DOHH2 (cell line): ENCODE data around the gene RASL12.

Source experiments
- H3F3A ChIP-seq: fragments of 200-600 bp; sonication (generic), shearing (Covaris generic); 2 replicates; pipeline ENCODE4 v1.6.0; 2016; ENCODE audit warnings: antibody characterized with exemption, mild to moderate bottlenecking; ENCODE audit not compliant: control insufficient read depth, insufficient read depth
- H3K27ac ChIP-seq: fragments of 200-600 bp; sonication (generic); 2 replicates; pipeline ENCODE4 v1.5.1; 2014; ENCODE audit warnings: low read depth, mild to moderate bottlenecking, low read length, moderate library complexity
- H3K27me3 ChIP-seq: fragments of 200-600 bp; sonication (generic); 2 replicates; pipeline ENCODE4 v1.6.1; 2014; ENCODE audit warnings: mild to moderate bottlenecking, low read length, mixed read lengths; ENCODE audit not compliant: control insufficient read depth
- H3K36me3 ChIP-seq: fragments of 200-600 bp; sonication (generic); 2 replicates; pipeline ENCODE4 v1.6.1; 2014; ENCODE audit warnings: mild to moderate bottlenecking, low read length, moderate library complexity, mixed read lengths; ENCODE audit not compliant: control insufficient read depth
- H3K4me1 ChIP-seq: fragments of 200-600 bp; sonication (generic); 2 replicates; pipeline ENCODE4 v1.6.1; 2014; ENCODE audit warnings: mild to moderate bottlenecking, low read length, mixed read lengths; ENCODE audit not compliant: control insufficient read depth
- H3K4me2 ChIP-seq: fragments of 200-600 bp; sonication (generic); 2 replicates; pipeline ENCODE4 v1.6.0; 2014; ENCODE audit warnings: mild to moderate bottlenecking, low read length, moderate library complexity
- H3K4me3 ChIP-seq: fragments of 200-600 bp; sonication (generic); 2 replicates; pipeline ENCODE4 v1.5.1; 2014; ENCODE audit warnings: mild to moderate bottlenecking, low read length, mixed read lengths
- H3K79me2 ChIP-seq: fragments of 200-600 bp; sonication (generic); 2 replicates; pipeline ENCODE4 v1.6.1; 2014; ENCODE audit warnings: mild to moderate bottlenecking, low read length, mixed read lengths; ENCODE audit not compliant: control insufficient read depth
- H3K9me2 ChIP-seq: fragments of 200-600 bp; sonication (generic); replicated peaks from 2 replicates; pipeline ENCODE4 v1.6.1; 2014; ENCODE audit warnings: mild to moderate bottlenecking, low read length, mixed read lengths; ENCODE audit not compliant: control insufficient read depth
- H3K9me3 ChIP-seq: fragments of 200-600 bp; sonication (generic); 2 replicates; pipeline ENCODE4 v1.6.1; 2014; ENCODE audit warnings: antibody characterized with exemption, low read length, mixed read lengths; ENCODE audit not compliant: control insufficient read depth, insufficient read depth
- H4K20me1 ChIP-seq: fragments of 200-600 bp; sonication (generic); 2 replicates; pipeline ENCODE4 v1.6.0; 2014; ENCODE audit warnings: low read depth, mild to moderate bottlenecking, antibody characterized with exemption, low read length, moderate library complexity; ENCODE audit not compliant: control insufficient read depth, insufficient read depth
- CTCF ChIP-seq: fragments of 200-600 bp; sonication (generic); IDR thresholded peaks from one replicate; pipeline ENCODE4 v1.5.1; 2014; ENCODE audit warnings: antibody characterized with exemption, mild to moderate bottlenecking, low read depth, low read length; ENCODE audit not compliant: poor library complexity, severe bottlenecking
- EZH2phosphoT487 ChIP-seq: fragments of 200-600 bp; sonication (generic); IDR thresholded peaks from 2 replicates; pipeline ENCODE4 v1.6.1; 2017; ENCODE audit warnings: borderline replicate concordance, mild to moderate bottlenecking, antibody characterized with exemption, low read length, moderate library complexity, mixed read lengths

The RASL12 gene

DNA sequence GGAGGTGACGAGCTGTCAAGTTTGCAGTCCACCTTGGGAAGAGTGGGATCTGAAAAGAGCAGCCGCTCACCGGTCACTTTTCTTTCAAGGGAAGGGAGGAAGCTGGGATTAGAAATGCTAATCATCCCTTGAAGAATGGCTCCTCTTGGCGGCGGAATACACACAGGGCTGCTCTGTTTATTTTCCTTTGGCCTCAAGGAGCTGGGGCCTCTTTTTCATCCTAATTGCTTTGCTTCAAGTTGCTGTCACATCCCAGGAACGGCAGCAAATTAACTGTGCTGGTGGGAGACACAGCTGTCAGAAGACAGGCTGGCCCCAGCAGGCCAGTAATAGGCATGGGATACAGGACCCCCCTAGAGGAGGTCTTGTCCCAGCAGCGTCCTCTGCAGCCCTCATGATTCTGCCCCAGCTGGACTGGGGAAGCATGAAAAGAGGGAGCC, 15.5 kb upstream of the RASL12 start:
- Histone ChIP-seq H3K4me3 (no peak overlapping the region), H3K4me2 (no peak overlapping the region), H3K79me2 (no peaks in the 10 kb centered on the region), H3K27ac (no peak overlapping the region), H3K9me3 (no peaks in the 10 kb centered on the region), H3K27me3 (peaks cover 59% of the 10 kb centered on the region), H3K9me2 (no peaks in the 10 kb centered on the region), H3K36me3 (no peaks in the 10 kb centered on the region), H4K20me1 (no peaks in the 10 kb centered on the region), H3F3A (no peaks in the 10 kb centered on the region), H3K4me1 (no peaks in the 10 kb centered on the region)
- TF ChIP-seq EZH2phosphoT487 (no peak), CTCF (no peak)

GRCh38 chr15:65082303-65082953, 14.6 kb upstream of the RASL12 start:
- no peaks in the 10 kb centered on the region for H3F3A ChIP-seq
- no peaks in the 10 kb centered on the region for H3K36me3 ChIP-seq
- no peaks in the 10 kb centered on the region for H3K4me1 ChIP-seq
- no peaks in the 10 kb centered on the region for H3K9me3 ChIP-seq
- TF ChIP-seq EZH2phosphoT487 (no peak), CTCF (no peak)
- H3K9me2 ChIP-seq, result no peaks in the 10 kb centered on the region
- H3K27me3 ChIP-seq, result peaks cover 59% of the 10 kb centered on the region
- no peak overlapping the region for H3K27ac ChIP-seq
- no peaks in the 10 kb centered on the region for H4K20me1 ChIP-seq
- H3K4me3 ChIP-seq, result no peak overlapping the region
- H3K79me2 ChIP-seq, result no peaks in the 10 kb centered on the region
- H3K4me2 ChIP-seq, result no peak overlapping the region

- H3K36me3 ChIP-seq, result no peaks in the 10 kb centered on the region
- no peaks in the 10 kb centered on the region for H3K9me2 ChIP-seq
- H3F3A ChIP-seq, result no peaks in the 10 kb centered on the region
- H3K4me1 ChIP-seq, result no peaks in the 10 kb centered on the region
- H3K4me3 ChIP-seq, result no peak overlapping the region
- no peak overlapping the region for H3K4me2 ChIP-seq
- no peak overlapping the region for H3K27ac ChIP-seq
- no peaks in the 10 kb centered on the region for H3K9me3 ChIP-seq
- no peaks in the 10 kb centered on the region for H4K20me1 ChIP-seq
- H3K27me3 ChIP-seq, result peaks cover 59% of the 10 kb centered on the region
- no peaks in the 10 kb centered on the region for H3K79me2 ChIP-seq
- TF ChIP-seq CTCF, result no peak
- TF ChIP-seq EZH2phosphoT487, result no peak
Measured at GRCh38 chr15:65081758-65082157, 14.0 kb upstream of the RASL12 start.
